ENCODE measurements around the gene TEAD4.

The TEAD4 gene

GRCh38 chr12:3085341-3086139, 126.3 kb downstream of the TEAD4 start:
- no peak for DNase-seq

GRCh38 chr12:3086211-3086610, 127.0 kb downstream of the TEAD4 start:
- no peak for DNase-seq

GRCh38 chr12:3086729-3087323, 127.6 kb downstream of the TEAD4 start:
- no peak for DNase-seq

GRCh38 chr12:3087758-3088650, 128.8 kb downstream of the TEAD4 start:
- no peak for DNase-seq

GRCh38 chr12:3089588-3089987, 130.4 kb downstream of the TEAD4 start:
- no peak for DNase-seq

Measured in activated CD4-positive, CD25-positive, alpha-beta regulatory T cell (primary cell).